ENCODE data around the gene PLOD2. TPM values are rescaled to one million over a fixed set of nuclear protein-coding genes. Genes with fewer than 3 reads are reported as not detected.

Gene PLOD2
- total and polyA plus RNA-seq, 4 donors: 15.4 to 147 (median 70.0) TPM

GRCh38 chr3:146177072-146177471, 16.1 kb upstream of the PLOD2 start:
- Histone ChIP-seq H3K4me1 (ENCODE audit: control insufficient read depth in 1 of 2, insufficient read depth in 2 of 2, low read length in 2 of 2) (peaks cover 0 to 3% of the 10 kb centered on the region in 2 donors), H3K27ac (ENCODE audit: low read depth in 1 of 2, low read length in 2 of 2) (no peak overlapping the region), H3K36me3 (ENCODE audit: control insufficient read depth in 1 of 2, insufficient read depth in 2 of 2, low read length in 1 of 2) (peaks cover 0 to 2% of the 10 kb centered on the region in 2 donors), H3K4me3 (ENCODE audit: low read length in 2 of 2) (no peak overlapping the region), H3K9me3 (ENCODE audit: control insufficient read depth, low read length) (no peaks in the 10 kb centered on the region), H3K27me3 (ENCODE audit: control insufficient read depth in 1 of 2, insufficient read depth in 2 of 2, low read length in 1 of 2) (no peaks in the 10 kb centered on the region)
- DNase-seq (no peak), ATAC-seq (ENCODE audit: low FRiP score) (no peak)
- WGBS, 2 donors: 76 to 81% methylated on average over 3 of the region's 3 CpGs
- intact Hi-C loops (cut with DNase I): no loop called here

DNA sequence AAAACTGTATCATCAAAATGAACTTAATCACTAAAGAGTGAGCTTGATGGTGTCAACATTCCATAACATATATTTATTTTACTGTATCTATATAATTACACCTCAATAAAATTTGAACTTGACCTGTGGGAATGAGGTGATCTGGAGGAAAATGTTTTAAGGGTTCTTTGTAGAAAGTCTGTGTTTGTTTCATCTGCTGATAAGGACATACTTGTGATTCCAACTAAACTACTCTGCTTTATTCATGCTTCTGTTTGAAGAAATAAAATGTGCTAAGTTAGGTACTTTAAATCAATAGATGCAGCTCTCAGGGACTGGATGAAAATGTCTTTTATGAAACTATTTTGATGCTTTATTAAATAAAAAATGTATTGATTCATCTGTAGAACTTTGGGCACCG, 11.6 kb upstream of the PLOD2 start:
- intact Hi-C loops (cut with DNase I): no loop called here
- Histone ChIP-seq H3K4me3 (ENCODE audit: low read length in 2 of 2) (no peak overlapping the region), H3K27ac (ENCODE audit: low read depth in 1 of 2, low read length in 2 of 2) (no peak overlapping the region), H3K36me3 (ENCODE audit: control insufficient read depth in 1 of 2, insufficient read depth in 2 of 2, low read length in 1 of 2) (peaks cover 0 to 2% of the 10 kb centered on the region in 2 donors), H3K9me3 (ENCODE audit: control insufficient read depth, low read length) (no peaks in the 10 kb centered on the region), H3K4me1 (ENCODE audit: control insufficient read depth in 1 of 2, insufficient read depth in 2 of 2, low read length in 2 of 2) (peaks cover 0 to 3% of the 10 kb centered on the region in 2 donors), H3K27me3 (ENCODE audit: control insufficient read depth in 1 of 2, insufficient read depth in 2 of 2, low read length in 1 of 2) (no peaks in the 10 kb centered on the region)
- DNase-seq (no peak), ATAC-seq (ENCODE audit: low FRiP score) (no peak)
- 92 to 94% methylated on average over 1 of the region's 1 CpG for WGBS, 2 donors

DNA sequence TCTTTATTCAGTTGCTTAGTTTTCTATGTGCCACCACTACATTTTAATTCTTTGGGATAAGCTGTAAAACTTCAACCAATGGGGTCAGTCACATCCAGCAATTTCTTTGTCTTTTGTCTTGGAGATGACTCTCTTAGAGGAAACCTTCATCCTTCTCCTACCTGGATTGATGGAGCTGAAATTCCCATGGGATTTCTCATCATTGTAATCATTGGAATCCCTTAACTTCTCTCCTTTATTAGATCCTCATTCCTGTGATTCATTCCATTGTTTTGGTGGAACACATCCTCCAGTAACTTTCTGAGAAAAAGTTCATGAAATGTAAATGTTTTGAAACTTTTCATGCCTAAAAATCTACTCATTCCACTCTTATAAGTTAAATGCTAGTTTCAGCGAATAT, 9.6 kb upstream of the PLOD2 start:
- ATAC-seq (ENCODE audit: low FRiP score) (no peak), DNase-seq (no peak)
- no peaks in the 10 kb centered on the region for H3K27me3 ChIP-seq (ENCODE audit: control insufficient read depth in 1 of 2, insufficient read depth in 2 of 2, low read length in 1 of 2)
- H3K4me3 ChIP-seq (ENCODE audit: low read length in 2 of 2): no peak overlapping the region
- no peaks in the 10 kb centered on the region for H3K9me3 ChIP-seq (ENCODE audit: control insufficient read depth, low read length)
- H3K4me1 ChIP-seq (ENCODE audit: control insufficient read depth in 1 of 2, insufficient read depth in 2 of 2, low read length in 2 of 2): peaks cover 5 to 10% of the 10 kb centered on the region in 2 donors
- peaks cover 0 to 2% of the 10 kb centered on the region in 2 donors for H3K36me3 ChIP-seq (ENCODE audit: control insufficient read depth in 1 of 2, insufficient read depth in 2 of 2, low read length in 1 of 2)
- H3K27ac ChIP-seq (ENCODE audit: low read depth in 1 of 2, low read length in 2 of 2): no peak overlapping the region
- 96 to 97% methylated on average over 1 of the region's 1 CpG for WGBS, 2 donors
- intact Hi-C loops (cut with DNase I): no loop called here

GRCh38 chr3:146169891-146170290, 8.9 kb upstream of the PLOD2 start:
- Histone ChIP-seq H3K9me3 (ENCODE audit: control insufficient read depth, low read length) (no peaks in the 10 kb centered on the region), H3K4me1 (ENCODE audit: control insufficient read depth in 1 of 2, insufficient read depth in 2 of 2, low read length in 2 of 2) (peaks cover 6 to 7% of the 10 kb centered on the region in 2 donors), H3K27me3 (ENCODE audit: control insufficient read depth in 1 of 2, insufficient read depth in 2 of 2, low read length in 1 of 2) (no peaks in the 10 kb centered on the region), H3K27ac (ENCODE audit: low read depth in 1 of 2, low read length in 2 of 2) (no peak overlapping the region), H3K36me3 (ENCODE audit: control insufficient read depth in 1 of 2, insufficient read depth in 2 of 2, low read length in 1 of 2) (peaks cover 0 to 2% of the 10 kb centered on the region in 2 donors), H3K4me3 (ENCODE audit: low read length in 2 of 2) (no peak overlapping the region)
- intact Hi-C loops (cut with DNase I): loop anchor here in 1 of 2 donors (10.0 kb wide), 1 partner anchor 95 kb away; no protein-coding TSS in a partner anchor
- ATAC-seq (ENCODE audit: low FRiP score): no peak
- 60 to 74% methylated on average over 1 of the region's 1 CpG for WGBS, 2 donors
- no peak for DNase-seq

GRCh38 chr3:146166826-146167225, 5.8 kb upstream of the PLOD2 start:
- Histone ChIP-seq H3K27ac (ENCODE audit: low read depth in 1 of 2, low read length in 2 of 2) (peak overlapping the region; percentile 28 to 75), H3K9me3 (ENCODE audit: control insufficient read depth, low read length) (no peaks in the 10 kb centered on the region), H3K27me3 (ENCODE audit: control insufficient read depth in 1 of 2, insufficient read depth in 2 of 2, low read length in 1 of 2) (no peaks in the 10 kb centered on the region), H3K36me3 (ENCODE audit: control insufficient read depth in 1 of 2, insufficient read depth in 2 of 2, low read length in 1 of 2) (no peaks in the 10 kb centered on the region), H3K4me1 (ENCODE audit: control insufficient read depth in 1 of 2, insufficient read depth in 2 of 2, low read length in 2 of 2) (peaks cover 9 to 13% of the 10 kb centered on the region in 2 donors), H3K4me3 (ENCODE audit: low read length in 2 of 2) (peak overlapping the region in 1 of 2 donors; percentile 48)
- no peak for DNase-seq
- ATAC-seq (ENCODE audit: low FRiP score): peak; percentile 64
- WGBS, 2 donors: 1 to 6% methylated on average over 3 of the region's 3 CpGs
- intact Hi-C loops (cut with DNase I): loop anchor here in 1 of 2 donors (10.0 kb wide), 1 partner anchor 92 kb away; no protein-coding TSS in a partner anchor

GRCh38 chr3:146166415-146166821, 5.4 kb upstream of the PLOD2 start:
- Histone ChIP-seq H3K4me1 (ENCODE audit: control insufficient read depth in 1 of 2, insufficient read depth in 2 of 2, low read length in 2 of 2) (peaks cover 9 to 13% of the 10 kb centered on the region in 2 donors), H3K9me3 (ENCODE audit: control insufficient read depth, low read length) (no peaks in the 10 kb centered on the region), H3K36me3 (ENCODE audit: control insufficient read depth in 1 of 2, insufficient read depth in 2 of 2, low read length in 1 of 2) (no peaks in the 10 kb centered on the region), H3K27ac (ENCODE audit: low read depth in 1 of 2, low read length in 2 of 2) (peak overlapping the region; percentile 28 to 75), H3K27me3 (ENCODE audit: control insufficient read depth in 1 of 2, insufficient read depth in 2 of 2, low read length in 1 of 2) (no peaks in the 10 kb centered on the region), H3K4me3 (ENCODE audit: low read length in 2 of 2) (peak overlapping the region in 1 of 2 donors; percentile 48)
- 16 to 19% methylated on average over 4 of the region's 4 CpGs for WGBS, 2 donors
- DNase-seq (no peak), ATAC-seq (ENCODE audit: low FRiP score) (no peak)
- intact Hi-C loops (cut with DNase I): loop anchor here in 1 of 2 donors (10.0 kb wide), 1 partner anchor 92 kb away; no protein-coding TSS in a partner anchor

DNA sequence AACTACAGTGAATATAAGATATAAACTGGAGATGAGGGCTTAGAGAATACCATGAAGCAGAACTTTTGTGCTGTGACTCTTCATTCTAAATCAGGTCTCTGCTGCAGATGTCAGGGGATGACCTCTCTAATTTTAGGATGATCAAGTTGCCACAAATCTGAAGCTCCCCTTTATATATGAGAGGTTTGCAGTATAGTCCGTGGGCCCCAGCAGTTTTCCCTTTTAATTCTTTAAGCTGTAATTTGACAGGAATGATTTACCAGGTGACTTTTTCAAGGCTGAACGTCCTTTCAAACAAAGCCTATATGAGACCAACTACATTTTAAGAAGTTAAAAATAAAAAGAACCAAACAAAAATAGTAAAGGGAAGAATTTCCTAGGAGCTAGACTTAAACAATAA, 4.9 kb upstream of the PLOD2 start:
- intact Hi-C loops (cut with DNase I): loop anchor here in 1 of 2 donors (10.0 kb wide), 1 partner anchor 91 kb away; no protein-coding TSS in a partner anchor
- Histone ChIP-seq H3K4me1 (ENCODE audit: control insufficient read depth in 1 of 2, insufficient read depth in 2 of 2, low read length in 2 of 2) (peaks cover 9 to 13% of the 10 kb centered on the region in 2 donors), H3K27ac (ENCODE audit: low read depth in 1 of 2, low read length in 2 of 2) (no peak overlapping the region), H3K36me3 (ENCODE audit: control insufficient read depth in 1 of 2, insufficient read depth in 2 of 2, low read length in 1 of 2) (no peaks in the 10 kb centered on the region), H3K27me3 (ENCODE audit: control insufficient read depth in 1 of 2, insufficient read depth in 2 of 2, low read length in 1 of 2) (no peaks in the 10 kb centered on the region), H3K4me3 (ENCODE audit: low read length in 2 of 2) (no peak overlapping the region), H3K9me3 (ENCODE audit: control insufficient read depth, low read length) (no peaks in the 10 kb centered on the region)
- no peak for ATAC-seq (ENCODE audit: low FRiP score)
- DNase-seq: no peak
- whole genome bisulfite sequencing, 2 donors: 31 to 51% methylated on average over 2 of the region's 2 CpGs

- Histone ChIP-seq H3K36me3 (ENCODE audit: control insufficient read depth in 1 of 2, insufficient read depth in 2 of 2, low read length in 1 of 2) (no peaks in the 10 kb centered on the region), H3K27ac (ENCODE audit: low read depth in 1 of 2, low read length in 2 of 2) (peak overlapping the region; percentile 61 to 93), H3K4me1 (ENCODE audit: control insufficient read depth in 1 of 2, insufficient read depth in 2 of 2, low read length in 2 of 2) (peaks cover 9 to 13% of the 10 kb centered on the region in 2 donors), H3K4me3 (ENCODE audit: low read length in 2 of 2) (peak overlapping the region in 1 of 2 donors; percentile 24), H3K9me3 (ENCODE audit: control insufficient read depth, low read length) (no peaks in the 10 kb centered on the region), H3K27me3 (ENCODE audit: control insufficient read depth in 1 of 2, insufficient read depth in 2 of 2, low read length in 1 of 2) (no peaks in the 10 kb centered on the region)
- DNase-seq: no peak
- WGBS, 2 donors: 23 to 24% methylated on average over 7 of the region's 7 CpGs
- no peak for ATAC-seq (ENCODE audit: low FRiP score)
- intact Hi-C loops (cut with DNase I): loop anchor here (5.0 to 10.0 kb wide), 2 partner anchors 38 to 90 kb away; no protein-coding TSS in a partner anchor
Observed at GRCh38 chr3:146164971-146165769, 4.2 kb upstream of the PLOD2 start.
